CD4-positive, alpha-beta T cell treated with Interferon alpha-2 for 1 hour (primary cell): ENCODE results near the gene MINDY3.

ENCODE experiments used
- DNase-seq, 2 donors: peaks; one replicate each; pipeline ENCODE4 v3.0.0-alpha.2; 2020 to 2022

The MINDY3 gene

GRCh38 chr10:15729890-15730289, 130.4 kb downstream of the MINDY3 start:
- no peak for DNase-seq
